Muscle layer of duodenum (tissue), 2 donors: ENCODE results near the gene PKP1.

Experiments
- H3K27ac ChIP-seq: one replicate; pipeline ENCODE4 v1.7.0; 2013; ENCODE audit warnings: mild to moderate bottlenecking, low read length
- H3K27me3 ChIP-seq: one replicate; pipeline ENCODE4 v1.7.0; 2013; ENCODE audit warnings: low read depth, mild to moderate bottlenecking, control low read depth, low read length
- H3K36me3 ChIP-seq, 2 donors: one replicate each; pipeline ENCODE4 v1.7.0; 2013; ENCODE audit warnings: low read length in 2 of 2, control low read depth in 1 of 2, mild to moderate bottlenecking in 1 of 2; ENCODE audit not compliant: insufficient read depth in 2 of 2, control insufficient read depth in 1 of 2
- H3K4me1 ChIP-seq, 2 donors: one replicate each; pipeline ENCODE4 v1.7.0; 2013; ENCODE audit warnings: low read length in 2 of 2, mild to moderate bottlenecking in 2 of 2, control low read depth in 1 of 2, moderate library complexity in 1 of 2; ENCODE audit not compliant: insufficient read depth in 2 of 2, control insufficient read depth in 1 of 2
- H3K4me3 ChIP-seq, 2 donors: one replicate each; pipeline ENCODE4 v1.7.0; 2013; ENCODE audit warnings: low read length in 2 of 2, low read depth in 1 of 2, mild to moderate bottlenecking in 1 of 2
- H3K9me3 ChIP-seq, 2 donors: one replicate each; pipeline ENCODE4 v1.7.0; 2013; ENCODE audit warnings: low read length in 2 of 2, control low read depth in 1 of 2, mild to moderate bottlenecking in 1 of 2; ENCODE audit not compliant: control insufficient read depth in 1 of 2
- donor health status: healthy.

Gene PKP1

DNA sequence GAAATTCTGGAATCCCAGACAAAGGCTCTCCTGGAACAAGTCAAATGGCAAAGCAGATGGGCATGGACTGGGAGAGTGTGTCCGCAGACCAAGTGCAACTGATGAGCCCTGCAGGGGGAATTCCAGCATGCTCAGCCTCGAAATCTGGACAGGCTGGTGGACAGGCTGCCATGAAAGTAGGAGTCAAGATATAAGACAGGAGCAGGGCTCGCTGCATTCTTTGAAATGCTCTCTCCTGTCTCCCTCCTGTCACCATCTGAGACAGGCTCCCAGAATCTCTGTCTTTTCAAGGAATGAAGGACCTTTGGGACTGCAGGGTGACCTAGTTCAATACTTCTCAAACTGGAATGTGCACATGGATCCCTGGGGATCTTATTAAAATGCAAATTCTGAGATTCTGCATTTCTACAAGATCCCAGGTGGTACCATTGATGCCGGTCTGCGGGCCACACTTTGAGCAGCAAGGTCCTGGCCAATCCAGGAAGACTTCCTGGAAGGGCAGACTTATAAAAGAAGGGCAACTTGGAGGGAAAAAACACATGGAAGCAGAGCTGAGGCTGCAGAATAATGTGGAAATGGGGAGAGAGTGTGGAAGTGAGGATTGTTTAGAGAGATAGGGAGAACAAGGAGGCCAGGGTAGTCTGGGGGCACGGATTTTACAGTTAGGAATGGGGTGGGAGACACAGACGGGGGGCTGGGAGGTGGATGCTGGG lies 64.3 kb downstream of the PKP1 start:
- Histone ChIP-seq H3K27me3 (peaks cover 6% of the 10 kb centered on the region), H3K4me1 (no peaks in the 10 kb centered on the region), H3K27ac (no peak overlapping the region)

DNA sequence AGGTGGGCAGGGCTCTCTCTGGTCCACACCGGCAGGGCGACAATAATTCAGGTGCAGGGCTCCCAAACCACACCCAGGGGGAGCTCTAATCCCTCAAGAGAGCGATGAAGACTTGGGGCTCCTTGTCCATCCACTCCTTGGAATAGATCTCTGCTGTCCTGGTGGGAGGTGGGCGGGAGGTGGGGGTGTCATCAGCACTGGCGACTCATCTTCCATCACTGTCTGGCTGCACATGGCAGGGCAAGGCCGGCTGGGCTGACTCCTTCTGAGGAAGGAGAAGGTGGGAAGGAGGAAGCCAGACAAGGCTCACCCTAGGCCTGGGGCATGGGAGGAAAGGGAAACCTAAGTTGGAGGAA lies 64.9 kb downstream of the PKP1 start:
- Histone ChIP-seq H3K27ac (no peak overlapping the region), H3K27me3 (peaks cover 6% of the 10 kb centered on the region), H3K4me3 (no peak overlapping the region), H3K4me1 (no peaks in the 10 kb centered on the region), H3K36me3 (no peaks in the 10 kb centered on the region), H3K9me3 (no peaks in the 10 kb centered on the region)

More for the DNA sequence above, 64.3 kb downstream of the PKP1 start:
- H3K9me3 ChIP-seq = no peaks in the 10 kb centered on the region
- no peaks in the 10 kb centered on the region for H3K36me3 ChIP-seq
- H3K4me3 ChIP-seq = no peak overlapping the region

DNA sequence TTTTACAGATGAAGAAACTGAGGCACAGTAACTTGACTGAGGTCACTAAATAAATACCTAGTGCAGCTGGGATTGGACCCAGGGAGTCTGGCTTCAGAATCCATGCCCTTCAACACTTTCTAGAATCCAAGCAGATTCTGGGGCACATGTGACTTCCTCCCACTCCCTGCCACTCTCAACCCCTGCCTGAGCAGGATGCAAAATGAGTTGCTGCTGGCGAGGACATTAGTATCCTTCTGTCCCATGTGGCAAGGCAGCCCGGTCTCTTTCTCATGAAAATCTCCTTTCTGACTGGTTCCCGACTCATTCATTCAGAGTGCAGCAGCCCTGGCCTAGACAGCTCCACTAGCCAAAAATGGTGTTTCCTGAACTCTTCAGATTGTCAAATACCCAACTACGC lies 65.8 kb downstream of the PKP1 start:
- H3K4me3 ChIP-seq = no peak overlapping the region
- no peak overlapping the region for H3K27ac ChIP-seq
- H3K27me3 ChIP-seq = peaks cover 6% of the 10 kb centered on the region
- H3K4me1 ChIP-seq = no peaks in the 10 kb centered on the region
- H3K9me3 ChIP-seq = no peaks in the 10 kb centered on the region
- no peaks in the 10 kb centered on the region for H3K36me3 ChIP-seq

DNA sequence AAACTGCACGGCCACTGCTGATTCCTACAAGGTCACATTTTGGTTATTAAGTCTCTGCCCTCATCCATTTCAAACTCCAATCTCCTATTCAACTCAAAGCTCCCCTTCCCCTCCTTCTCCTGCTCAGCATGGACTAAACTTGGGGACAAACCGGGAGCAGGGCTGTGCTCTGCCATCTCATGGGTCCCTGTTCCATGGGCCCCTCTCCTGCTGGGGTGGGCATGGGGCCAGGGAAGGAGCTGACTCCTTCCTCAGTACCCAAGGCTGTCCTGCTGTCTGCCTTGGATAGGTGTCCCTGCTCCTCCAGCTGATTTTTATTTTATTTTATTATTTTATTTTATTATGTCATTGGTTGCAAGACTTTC lies 67.0 kb downstream of the PKP1 start:
- no peak overlapping the region for H3K4me3 ChIP-seq
- H3K4me1 ChIP-seq = no peaks in the 10 kb centered on the region
- H3K9me3 ChIP-seq = no peaks in the 10 kb centered on the region
- H3K36me3 ChIP-seq = no peaks in the 10 kb centered on the region
- H3K27ac ChIP-seq = no peak overlapping the region
- H3K27me3 ChIP-seq = peaks cover 6% of the 10 kb centered on the region

DNA sequence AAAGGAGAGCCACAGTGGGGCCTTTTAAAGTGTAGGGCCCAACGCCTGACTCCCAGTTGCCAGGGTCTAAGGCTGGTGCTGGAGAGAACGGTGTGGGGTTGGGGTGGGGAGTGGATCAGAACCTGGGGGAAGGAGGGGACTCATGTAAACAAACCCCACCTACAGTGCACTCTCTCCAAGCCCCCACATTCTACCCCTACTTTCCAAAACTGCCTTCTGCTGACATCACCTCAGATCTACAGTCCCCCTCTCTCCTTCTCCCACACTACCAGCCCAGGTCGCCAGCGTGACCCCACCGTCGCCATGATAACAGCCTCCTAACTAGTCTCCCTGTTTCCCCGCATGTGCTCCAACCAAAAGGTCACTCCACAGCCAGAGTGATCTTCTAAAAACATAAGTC lies 67.6 kb downstream of the PKP1 start:
- Histone ChIP-seq H3K9me3 (no peaks in the 10 kb centered on the region), H3K4me1 (no peaks in the 10 kb centered on the region), H3K27ac (no peak overlapping the region), H3K36me3 (no peaks in the 10 kb centered on the region), H3K27me3 (peaks cover 6% of the 10 kb centered on the region), H3K4me3 (no peak overlapping the region)

DNA sequence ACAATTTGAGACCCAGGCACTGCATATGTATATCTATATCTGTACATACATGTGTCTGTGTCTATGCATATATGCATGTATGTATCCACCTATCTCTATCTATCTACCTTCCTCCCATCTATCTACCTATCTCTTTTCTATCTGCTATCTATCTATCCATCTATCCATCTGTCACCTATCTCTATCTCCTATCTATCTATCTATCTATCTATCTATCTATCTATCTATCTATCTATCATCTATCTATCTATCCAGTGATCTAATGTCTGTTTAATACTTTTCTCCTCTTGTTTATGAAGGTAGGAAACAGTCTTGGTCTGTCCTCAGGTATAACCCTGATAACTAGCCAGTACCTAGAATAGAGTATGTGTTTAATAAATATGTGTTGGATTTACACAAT lies 68.3 kb downstream of the PKP1 start:
- H3K4me1 ChIP-seq = no peaks in the 10 kb centered on the region
- H3K27me3 ChIP-seq = peaks cover 6% of the 10 kb centered on the region
- H3K36me3 ChIP-seq = no peaks in the 10 kb centered on the region

DNA sequence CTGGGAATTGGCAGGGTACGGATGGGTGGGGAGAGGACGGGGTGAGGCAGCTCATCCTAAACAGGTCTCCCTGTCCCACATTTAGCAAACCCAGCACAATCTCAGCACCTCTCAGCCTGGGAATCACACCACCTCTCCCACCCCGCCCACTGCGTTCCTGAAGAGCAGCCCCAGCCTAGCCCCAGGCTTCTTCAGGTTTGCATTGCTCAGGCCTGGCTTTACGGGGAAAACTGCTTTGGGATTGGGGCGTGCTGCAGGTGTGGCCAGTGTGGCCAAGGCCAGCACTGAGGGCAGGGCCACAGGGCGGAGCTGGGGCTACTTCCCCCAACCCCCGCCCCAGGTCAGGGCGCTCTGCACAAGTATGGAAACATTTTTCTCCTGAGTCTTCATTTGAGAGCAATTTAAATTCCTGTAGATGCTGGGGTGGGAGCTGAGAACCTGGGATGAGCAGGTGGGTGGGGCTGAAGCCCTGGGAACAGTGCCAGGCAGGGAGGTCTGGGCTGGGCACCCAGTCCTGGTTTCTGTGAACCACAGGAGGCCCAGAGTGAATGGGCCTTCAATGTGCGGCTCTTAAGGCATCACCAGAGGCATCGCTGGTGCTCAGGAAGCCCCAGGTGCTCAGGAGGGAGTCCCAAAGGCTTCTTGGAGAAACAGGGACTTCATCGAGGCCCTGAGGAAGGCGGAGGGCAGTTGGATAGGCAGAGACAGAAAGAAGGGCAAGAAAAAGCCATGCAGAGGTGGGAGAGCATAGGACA lies 70.1 kb downstream of the PKP1 start:
- no peaks in the 10 kb centered on the region for H3K27me3 ChIP-seq
- no peak overlapping the region for H3K27ac ChIP-seq
- H3K4me1 ChIP-seq = no peaks in the 10 kb centered on the region
- no peak overlapping the region for H3K4me3 ChIP-seq
- no peaks in the 10 kb centered on the region for H3K9me3 ChIP-seq
- H3K36me3 ChIP-seq = no peaks in the 10 kb centered on the region

More for the DNA sequence above, 68.3 kb downstream of the PKP1 start:
- Histone ChIP-seq H3K9me3 (no peaks in the 10 kb centered on the region), H3K27ac (no peak overlapping the region), H3K4me3 (no peak overlapping the region)

DNA sequence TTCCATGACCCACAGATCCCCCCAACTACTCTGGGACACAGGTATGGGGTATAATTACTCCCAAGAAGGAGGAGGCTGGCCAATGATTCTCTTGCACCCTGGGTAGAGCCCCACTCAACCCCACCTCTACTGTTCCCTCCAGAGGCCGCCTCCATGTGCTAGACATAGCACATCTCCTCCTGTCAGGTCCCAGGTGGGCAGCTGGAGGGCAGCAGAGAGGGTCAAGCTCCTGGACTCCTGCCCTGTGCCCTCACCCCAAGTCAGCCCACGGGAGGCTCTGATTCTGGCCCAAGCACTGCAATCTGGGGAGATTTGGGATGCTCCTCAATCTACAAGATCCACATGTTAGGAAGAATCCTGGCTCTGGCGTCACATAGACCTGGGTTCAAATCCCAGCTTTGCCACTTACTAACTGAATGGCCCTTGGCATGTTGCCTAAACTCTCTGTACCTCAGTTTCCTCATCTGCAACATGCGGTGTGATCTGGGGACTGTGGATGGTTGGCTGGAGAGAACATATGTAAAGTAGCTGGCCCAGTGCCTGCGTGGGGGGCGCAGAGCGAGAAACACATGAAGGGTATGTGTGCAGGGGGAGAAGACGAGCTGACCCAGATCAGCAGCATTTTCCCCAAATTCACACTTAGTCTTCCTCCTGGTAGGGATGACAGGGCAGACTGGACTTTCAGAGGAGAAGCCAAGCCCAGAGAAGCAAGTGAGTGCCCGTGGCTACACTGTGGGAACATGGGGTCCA lies 71.0 kb downstream of the PKP1 start:
- H3K4me3 ChIP-seq = no peak overlapping the region
- no peaks in the 10 kb centered on the region for H3K27me3 ChIP-seq
- H3K9me3 ChIP-seq = no peaks in the 10 kb centered on the region
- no peaks in the 10 kb centered on the region for H3K36me3 ChIP-seq
- no peak overlapping the region for H3K27ac ChIP-seq
- H3K4me1 ChIP-seq = no peaks in the 10 kb centered on the region

DNA sequence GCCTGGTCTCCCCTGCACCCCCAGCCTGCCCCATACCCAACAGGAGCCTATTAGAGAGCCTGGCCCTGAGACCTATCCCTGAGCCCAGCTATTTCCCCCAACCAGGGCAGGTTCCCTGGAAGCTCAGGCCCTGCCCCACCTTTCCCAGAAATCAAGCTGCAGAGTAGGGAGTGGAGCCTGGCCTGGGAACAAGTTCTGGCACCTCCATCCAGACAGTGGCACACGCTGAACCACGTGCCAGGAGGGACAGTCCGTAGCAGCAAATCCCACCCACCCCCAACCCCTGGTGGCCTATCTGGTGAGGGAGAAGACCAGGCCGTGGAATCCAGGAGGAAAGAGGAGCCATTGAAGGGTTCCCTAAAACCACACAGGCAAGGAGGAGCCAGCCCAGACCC lies 71.6 kb downstream of the PKP1 start:
- Histone ChIP-seq H3K27ac (no peak overlapping the region), H3K9me3 (no peaks in the 10 kb centered on the region), H3K36me3 (no peaks in the 10 kb centered on the region), H3K27me3 (no peaks in the 10 kb centered on the region), H3K4me3 (no peak overlapping the region), H3K4me1 (no peaks in the 10 kb centered on the region)

DNA sequence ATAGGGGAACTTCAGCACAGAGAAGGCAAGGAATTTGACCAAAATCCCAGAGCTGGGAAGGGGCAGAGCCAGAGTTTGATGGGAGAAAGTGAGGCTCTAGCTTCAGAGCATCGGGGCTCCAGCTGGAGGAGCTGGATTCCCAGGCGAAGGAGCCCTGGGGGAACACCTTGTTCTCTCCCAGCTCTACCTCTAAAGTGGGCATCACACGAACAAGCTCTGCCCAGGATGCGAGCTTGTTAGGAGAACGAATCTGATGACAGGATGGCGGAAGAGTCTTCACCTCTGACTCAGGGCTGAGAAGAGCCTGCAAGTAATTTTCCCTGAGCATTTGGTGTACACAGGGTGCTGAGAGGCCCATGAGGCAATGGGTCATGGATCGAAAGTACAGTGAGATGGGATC lies 72.2 kb downstream of the PKP1 start:
- no peaks in the 10 kb centered on the region for H3K27me3 ChIP-seq
- H3K36me3 ChIP-seq = no peaks in the 10 kb centered on the region
- no peaks in the 10 kb centered on the region for H3K4me1 ChIP-seq
- no peak overlapping the region for H3K4me3 ChIP-seq
- H3K9me3 ChIP-seq = no peaks in the 10 kb centered on the region
- no peak overlapping the region for H3K27ac ChIP-seq

DNA sequence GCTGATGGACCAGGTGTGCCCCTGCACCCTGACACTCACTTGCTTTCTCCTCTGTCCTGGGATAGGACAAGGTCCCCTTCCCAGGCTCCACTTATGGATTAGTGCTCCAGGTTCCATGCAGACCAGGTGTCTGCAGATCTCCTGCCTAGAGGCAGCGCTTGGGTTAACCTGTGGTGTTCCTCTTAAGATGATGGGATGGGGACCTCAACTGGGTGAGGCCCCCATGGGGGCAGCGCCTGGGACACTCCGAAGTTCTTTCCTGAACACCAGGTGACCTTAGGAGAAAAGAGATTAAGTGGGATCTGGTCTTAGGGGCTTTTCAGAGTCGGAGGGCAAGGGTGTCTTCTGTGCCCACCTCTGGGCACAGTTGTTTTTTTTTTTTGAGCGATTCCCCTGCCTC lies 72.9 kb downstream of the PKP1 start:
- H3K4me1 ChIP-seq = no peaks in the 10 kb centered on the region
- no peaks in the 10 kb centered on the region for H3K36me3 ChIP-seq
- H3K27me3 ChIP-seq = no peaks in the 10 kb centered on the region
- H3K4me3 ChIP-seq = no peak overlapping the region
- no peak overlapping the region for H3K27ac ChIP-seq
- H3K9me3 ChIP-seq = no peaks in the 10 kb centered on the region
